Lung (tissue), 12 donors: ENCODE measurements around the gene NOXA1. TPM values are rescaled to one million over a fixed set of nuclear protein-coding genes. Genes with fewer than 3 reads are reported as not detected.
"Not testable (repeated sequence)": the region's sequence is repeated elsewhere in the genome, so short reads cannot be mapped to it uniquely, and the experiment has no call there.

Experiments used
- ATAC-seq: fragments of 200-7000 bp; cut with Tn5 transposase; one replicate; pipeline ENCODE4 v1.9.1; 2020; ENCODE audit warnings: moderate number of reproducible peaks; ENCODE audit not compliant: insufficient read depth, low FRiP score
- DNase-seq, 3 donors: peaks; one replicate each; pipeline ENCODE4 v3.0.0-alpha.2; 2013 to 2017
- H3K27ac ChIP-seq, 2 donors: one replicate each; pipeline ENCODE4 v1.5.1; 2013; ENCODE audit warnings: mild to moderate bottlenecking in 2 of 2, moderate library complexity in 2 of 2, control low read depth in 1 of 2, inconsistent platforms in 1 of 2, low read depth in 1 of 2, low read length in 1 of 2
- H3K27me3 ChIP-seq, 3 donors: one replicate each; pipeline ENCODE4 v1.5.1; 2013; ENCODE audit warnings: low read length in 2 of 3; ENCODE audit not compliant: control insufficient read depth in 3 of 3, insufficient read depth in 3 of 3
- H3K36me3 ChIP-seq, 4 donors: one replicate each; pipeline ENCODE4 v1.5.1; 2013; ENCODE audit warnings: low read length in 4 of 4, mild to moderate bottlenecking in 1 of 4, moderate library complexity in 1 of 4; ENCODE audit not compliant: control insufficient read depth in 4 of 4, insufficient read depth in 4 of 4
- H3K4me1 ChIP-seq, 5 donors: one replicate each; pipeline ENCODE4 v1.5.1; 2013; ENCODE audit warnings: low read length in 5 of 5, mild to moderate bottlenecking in 2 of 5, moderate library complexity in 1 of 5; ENCODE audit not compliant: control insufficient read depth in 5 of 5, insufficient read depth in 5 of 5
- H3K4me3 ChIP-seq: one replicate; pipeline ENCODE4 v1.5.1; 2013; ENCODE audit warnings: mild to moderate bottlenecking, control low read depth, moderate library complexity
- H3K9ac ChIP-seq, 2 donors: one replicate each; pipeline ENCODE4 v1.5.1; 2013; ENCODE audit warnings: low read length in 2 of 2, control low read depth in 1 of 2; ENCODE audit not compliant: insufficient read depth in 1 of 2
- H3K9me3 ChIP-seq, 4 donors: one replicate each; pipeline ENCODE4 v1.5.1; 2013; ENCODE audit warnings: low read length in 3 of 4, mild to moderate bottlenecking in 1 of 4, moderate library complexity in 1 of 4; ENCODE audit not compliant: control insufficient read depth in 4 of 4, insufficient read depth in 3 of 4
- CTCF ChIP-seq: IDR thresholded peaks from 2 replicates; pipeline ENCODE4 v1.5.1; 2012; ENCODE audit warnings: mild to moderate bottlenecking; ENCODE audit errors: control extremely low read depth, extremely low read depth
- WGBS, 2 donors: extraction: QIAGEN DNeasy Blood & Tissue Kit; methylation state at CpG; one replicate each; pipeline ENCODE4 v1.1.7; 2013; 5-methylcytosine and 5-hydroxymethylcytosine counted together
- polyA plus RNA-seq, 2 donors: library from polyadenylated mRNA; stranded (reverse); fragments of 200-250 nt; gene quantifications; one replicate each; pipeline ENCODE4 v1.2.1, GENCODE V29; 2013
- total RNA-seq, 2 donors: library from RNA; depleted of rRNA in 1 of 2; stranded (reverse); fragments of >200 nt in 1 of 2; gene quantifications; one replicate each; pipeline ENCODE4 v1.2.1, GENCODE V29; 2014 to 2021
- donor health status: control.
- donor health status: control.
- donor health status: Bipolar disorder and iron deficiency.
- donor health status: healthy.
- donor health status: DM: yes; HTN: yes; CAD: no.

The NOXA1 gene
- total and polyA plus RNA-seq, 4 donors = 2.1 to 11.7 (median 6.6) TPM

DNA sequence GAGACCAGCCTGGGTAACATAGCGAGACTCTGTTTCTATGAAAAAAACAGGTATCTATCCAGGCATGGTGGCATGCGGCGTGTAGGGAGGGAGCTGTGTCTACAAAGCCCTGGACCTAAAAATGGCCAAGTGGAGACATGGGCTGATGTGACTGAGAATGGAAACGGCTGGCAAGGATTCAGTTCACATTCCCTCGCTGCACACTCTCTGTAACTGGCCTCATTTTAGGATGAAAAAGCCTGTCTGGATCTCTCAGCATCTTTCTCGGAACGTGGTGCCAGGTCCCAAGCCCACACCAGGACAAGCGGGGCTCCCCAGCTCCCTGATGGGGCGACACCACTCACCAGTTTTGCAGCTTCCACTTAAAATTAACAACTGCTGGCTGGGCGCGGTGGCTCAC, 13.7 kb upstream of the NOXA1 start:
- peaks cover 0 to 18% (median 3%) of the 10 kb centered on the region in 5 donors for H3K4me1 ChIP-seq
- DNase-seq (no peak), ATAC-seq (no peak)
- no peaks in the 10 kb centered on the region for H3K9me3 ChIP-seq
- peaks cover 0 to 2% (median 0%) of the 10 kb centered on the region in 4 donors for H3K36me3 ChIP-seq
- no peak overlapping the region for H3K4me3 ChIP-seq
- H3K9ac ChIP-seq = no peak overlapping the region
- TF ChIP-seq CTCF = no peak
- 93 to 97% methylated on average over 11 of the region's 11 CpGs for WGBS, 2 donors
- H3K27ac ChIP-seq = no peak overlapping the region
- no peaks in the 10 kb centered on the region for H3K27me3 ChIP-seq

DNA sequence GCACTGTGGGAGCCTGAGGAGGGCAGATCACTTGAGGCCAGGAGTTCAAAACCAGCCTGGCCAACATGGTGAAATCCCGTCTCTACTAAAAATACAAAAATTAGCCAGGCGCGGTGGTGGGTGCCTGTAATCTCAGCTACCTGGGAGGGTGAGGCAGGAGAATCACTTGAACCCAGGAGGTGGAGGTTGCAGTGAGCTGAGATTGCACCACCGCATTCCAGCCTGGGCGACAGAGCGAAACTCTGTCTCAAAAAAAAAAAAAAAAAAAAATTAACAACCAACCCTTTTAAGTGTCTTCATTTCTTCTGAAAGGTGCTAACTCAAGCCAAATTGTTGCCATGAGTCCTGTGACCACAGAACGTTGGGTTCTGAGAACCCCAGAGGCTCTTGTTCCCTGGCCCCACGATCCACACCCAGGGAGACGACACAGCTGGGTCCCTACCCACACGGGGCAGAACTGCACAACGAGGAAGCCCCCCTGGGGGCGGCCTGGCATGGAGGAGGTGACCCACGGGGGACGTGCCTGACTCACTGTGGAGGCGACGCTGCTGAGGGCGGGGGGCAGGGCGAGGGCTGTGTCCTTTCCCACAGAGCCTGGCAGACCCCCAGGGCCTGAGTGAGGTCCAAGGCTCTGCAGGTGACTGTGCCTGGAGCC, 12.8 kb upstream of the NOXA1 start:
- not testable (repeated sequence) for DNase-seq, H3K36me3 ChIP-seq, H3K27me3 ChIP-seq, H3K4me3 ChIP-seq, ATAC-seq, H3K9me3 ChIP-seq, H3K9ac ChIP-seq
- peak overlapping the region; percentile 56 to 75 for H3K27ac ChIP-seq
- H3K4me1 ChIP-seq = peaks cover 0 to 18% (median 3%) of the 10 kb centered on the region in 5 donors
- 77 to 81% methylated on average over 18 of the region's 18 CpGs for WGBS, 2 donors

DNA sequence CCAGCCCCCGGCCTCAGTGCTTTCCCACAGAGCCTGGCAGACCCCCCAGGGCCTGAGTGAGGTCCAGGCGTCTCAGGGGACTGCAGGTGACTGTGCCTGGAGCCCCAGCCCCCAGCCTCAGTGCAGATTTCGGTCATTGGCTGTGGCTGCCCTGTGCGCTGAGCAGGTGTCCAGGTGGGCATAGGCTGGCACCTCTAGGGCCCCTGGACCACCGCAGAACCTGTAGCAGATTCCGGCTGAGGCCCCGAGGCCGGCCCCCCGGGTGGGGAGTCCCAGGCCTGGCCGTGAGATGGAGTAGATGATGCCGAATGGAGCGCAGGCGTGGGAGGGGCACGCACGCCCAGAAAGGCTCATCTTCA, 12.3 kb upstream of the NOXA1 start:
- Histone ChIP-seq H3K9me3 (no peaks in the 10 kb centered on the region), H3K9ac (no peak overlapping the region), H3K27ac (peak overlapping the region; percentile 56 to 75), H3K4me1 (peaks cover 0 to 15% (median 3%) of the 10 kb centered on the region in 5 donors), H3K36me3 (peaks cover 0 to 2% (median 0%) of the 10 kb centered on the region in 4 donors), H3K4me3 (no peak overlapping the region), H3K27me3 (no peaks in the 10 kb centered on the region)
- DNase-seq (no peak), ATAC-seq (no peak)
- no peak for TF ChIP-seq CTCF
- 80 to 83% methylated on average over 15 of the region's 15 CpGs for WGBS, 2 donors

DNA sequence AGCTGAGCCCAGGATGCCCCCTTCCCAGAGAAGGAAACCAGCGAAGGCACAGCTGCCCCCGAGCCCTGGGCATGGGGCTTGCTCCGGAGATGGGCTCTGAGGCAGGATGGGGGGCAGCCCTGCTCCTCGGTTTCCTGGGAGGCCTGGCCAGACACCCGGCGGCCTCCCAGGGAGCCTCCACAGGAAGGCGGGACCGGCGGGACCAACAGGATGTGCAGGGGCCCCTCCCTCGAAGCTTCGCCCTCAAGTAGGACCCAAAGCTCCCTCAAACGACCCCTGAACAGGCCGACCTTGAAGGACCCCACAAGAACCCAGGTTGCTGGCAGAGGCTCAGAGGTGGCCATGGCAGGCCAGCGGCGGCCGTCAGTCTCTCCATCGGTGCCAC, 11.9 kb upstream of the NOXA1 start:
- H3K27ac ChIP-seq = peak overlapping the region; percentile 56 to 75
- peaks cover 0 to 15% (median 3%) of the 10 kb centered on the region in 5 donors for H3K4me1 ChIP-seq
- no peaks in the 10 kb centered on the region for H3K9me3 ChIP-seq
- peaks cover 0 to 2% (median 0%) of the 10 kb centered on the region in 4 donors for H3K36me3 ChIP-seq
- DNase-seq (no peak), ATAC-seq (no peak)
- H3K27me3 ChIP-seq = no peaks in the 10 kb centered on the region
- 27 to 31% methylated on average over 13 to 17 of the region's 17 CpGs for WGBS, 2 donors
- no peak overlapping the region for H3K4me3 ChIP-seq
- H3K9ac ChIP-seq = no peak overlapping the region
- TF ChIP-seq CTCF = no peak
